GM18909 (cell line): ENCODE results near the gene MMP24.
"Not testable (repeated sequence)": the region's sequence is repeated elsewhere in the genome, so short reads cannot be mapped to it uniquely, and the experiment has no call there.

ENCODE experiments used
- ATAC-seq: cut with Tn5 transposase; IDR thresholded peaks from one replicate; pipeline ENCODE4 v1.9.1; 2021; ENCODE audit warnings: mild to moderate bottlenecking; ENCODE audit not compliant: unreplicated experiment, poor library complexity

MMP24 gene

DNA sequence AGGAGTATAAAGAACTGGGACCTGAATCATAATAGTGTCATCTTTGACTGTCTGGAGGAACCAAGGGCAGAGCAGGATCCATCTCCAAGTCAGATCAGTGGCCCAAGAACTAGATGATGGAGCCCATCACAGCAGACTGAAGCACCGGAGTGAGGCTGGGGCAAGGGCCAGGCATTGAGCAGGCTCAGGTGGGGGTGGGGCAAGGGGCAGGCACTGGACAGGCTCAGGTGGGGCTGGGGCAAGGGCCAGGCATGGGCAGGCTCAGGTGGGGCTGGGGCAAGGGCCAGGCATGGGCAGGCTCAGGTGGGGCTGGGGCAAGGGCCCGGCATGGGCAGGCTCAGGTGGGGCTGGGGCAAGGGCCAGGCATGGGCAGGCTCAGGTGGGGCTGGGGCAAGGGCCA is 26.1 kb downstream of the MMP24 start:
- ATAC-seq = not testable (repeated sequence)

DNA sequence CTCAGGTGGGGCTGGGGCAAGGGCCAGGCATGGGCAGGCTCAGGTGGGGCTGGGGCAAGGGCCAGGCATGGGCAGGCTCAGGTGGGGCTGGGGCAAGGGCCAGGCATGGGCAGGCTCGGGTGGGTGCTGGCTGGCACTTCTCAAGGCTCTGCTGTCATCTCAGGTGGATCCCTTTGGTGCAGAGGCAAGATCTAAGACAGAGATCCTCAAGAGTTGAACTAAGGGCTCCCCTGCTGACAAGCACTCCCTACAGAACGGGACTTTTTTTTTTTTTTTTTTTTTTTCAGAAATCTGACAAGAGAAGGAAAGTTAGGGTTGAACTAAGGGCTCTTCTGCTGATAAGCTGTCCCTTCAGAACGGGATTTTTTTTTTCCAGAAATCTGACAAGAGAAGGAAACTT is 26.5 kb downstream of the MMP24 start:
- ATAC-seq = no peak

DNA sequence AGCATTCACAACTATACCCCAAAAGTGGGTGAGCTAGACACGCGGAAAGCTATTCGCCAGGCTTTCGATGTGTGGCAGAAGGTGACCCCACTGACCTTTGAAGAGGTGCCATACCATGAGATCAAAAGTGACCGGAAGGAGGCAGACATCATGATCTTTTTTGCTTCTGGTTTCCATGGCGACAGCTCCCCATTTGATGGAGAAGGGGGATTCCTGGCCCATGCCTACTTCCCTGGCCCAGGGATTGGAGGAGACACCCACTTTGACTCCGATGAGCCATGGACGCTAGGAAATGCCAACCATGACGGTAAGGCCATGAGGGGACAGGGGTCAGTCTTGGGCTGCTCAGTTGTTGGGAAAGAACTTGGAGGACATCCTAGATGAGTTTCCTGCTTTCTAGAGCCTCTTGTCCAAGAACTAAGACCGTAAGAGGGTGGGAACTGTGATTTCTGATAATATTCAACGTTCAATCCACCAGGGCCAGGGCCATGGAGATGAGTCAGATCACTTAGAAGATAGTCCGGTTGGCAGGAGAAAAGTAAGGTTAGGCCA is 28.0 kb downstream of the MMP24 start:
- no peak for ATAC-seq

DNA sequence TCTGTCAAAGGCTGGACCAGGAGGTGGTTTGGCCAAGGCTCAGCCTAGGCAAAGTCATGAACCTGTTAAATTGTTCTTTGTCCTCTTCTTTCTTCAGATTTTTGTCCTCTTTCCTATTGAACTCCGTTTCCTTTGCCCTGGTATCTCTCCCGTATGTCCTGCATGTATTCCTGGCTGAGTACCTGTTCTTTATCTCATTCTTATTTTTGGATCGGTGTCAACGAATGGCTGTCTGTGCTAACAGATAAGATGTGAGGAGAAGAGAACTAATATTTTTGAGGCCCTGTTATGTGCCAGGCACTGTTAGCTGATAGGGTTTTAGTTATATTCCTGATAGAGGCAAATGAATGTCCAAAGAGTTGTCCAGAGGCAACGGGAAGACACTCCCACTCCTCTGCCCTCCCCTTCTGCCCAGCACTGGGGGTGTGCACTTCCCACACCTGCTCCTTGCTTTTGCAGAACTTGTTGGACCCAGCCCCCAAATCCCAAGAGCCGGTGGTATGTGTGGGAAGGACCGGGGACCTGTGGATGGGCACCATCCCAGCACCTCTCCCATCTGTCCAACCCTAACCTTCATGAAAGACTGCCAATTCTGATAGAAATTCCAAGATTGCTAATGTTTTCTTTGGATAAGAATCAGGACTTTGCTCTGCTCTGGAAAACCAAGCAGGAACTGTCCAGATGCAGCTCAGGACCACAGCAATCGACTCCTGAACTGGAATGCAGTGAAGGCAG is 30.9 kb downstream of the MMP24 start:
- ATAC-seq = no peak

DNA sequence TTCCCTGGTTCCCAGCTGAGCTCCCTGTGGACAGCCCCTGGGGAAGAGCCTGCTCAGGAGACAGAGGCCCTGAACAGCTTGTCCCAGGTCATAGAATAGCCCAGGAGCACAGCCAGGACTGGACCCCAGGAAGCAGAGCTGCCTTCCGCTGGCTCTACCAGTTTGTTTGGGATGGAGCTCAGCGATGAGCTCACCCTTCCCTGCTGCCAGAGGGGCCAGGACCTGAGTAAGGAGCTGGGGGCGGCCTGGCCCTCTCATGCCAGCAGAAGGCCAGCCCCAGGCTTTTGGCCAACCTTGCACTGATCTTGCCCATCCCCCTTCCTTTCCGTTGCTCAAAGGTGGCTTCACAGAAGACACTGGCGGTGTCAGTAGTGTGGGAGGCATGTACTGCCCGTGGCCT is 33.9 kb downstream of the MMP24 start:
- no peak for ATAC-seq

DNA sequence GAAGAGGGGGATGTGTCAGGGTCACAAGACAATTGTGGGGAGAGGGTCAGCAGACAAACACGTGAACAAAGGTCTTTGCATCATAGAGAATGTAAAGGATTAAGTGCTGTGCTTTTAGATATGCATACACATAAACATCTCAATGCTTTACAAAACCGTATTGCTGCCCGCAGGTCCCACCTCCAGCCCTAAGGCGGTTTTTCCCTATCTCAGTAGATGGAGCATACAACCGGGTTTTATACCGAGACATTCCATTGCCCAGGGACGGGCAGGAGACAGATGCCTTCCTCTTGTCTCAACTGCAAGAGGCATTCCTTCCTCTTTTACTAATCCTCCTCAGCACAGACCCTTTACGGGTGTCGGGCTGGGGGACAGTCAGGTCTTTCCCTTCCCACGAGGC is 35.8 kb downstream of the MMP24 start:
- not testable (repeated sequence) for ATAC-seq

DNA sequence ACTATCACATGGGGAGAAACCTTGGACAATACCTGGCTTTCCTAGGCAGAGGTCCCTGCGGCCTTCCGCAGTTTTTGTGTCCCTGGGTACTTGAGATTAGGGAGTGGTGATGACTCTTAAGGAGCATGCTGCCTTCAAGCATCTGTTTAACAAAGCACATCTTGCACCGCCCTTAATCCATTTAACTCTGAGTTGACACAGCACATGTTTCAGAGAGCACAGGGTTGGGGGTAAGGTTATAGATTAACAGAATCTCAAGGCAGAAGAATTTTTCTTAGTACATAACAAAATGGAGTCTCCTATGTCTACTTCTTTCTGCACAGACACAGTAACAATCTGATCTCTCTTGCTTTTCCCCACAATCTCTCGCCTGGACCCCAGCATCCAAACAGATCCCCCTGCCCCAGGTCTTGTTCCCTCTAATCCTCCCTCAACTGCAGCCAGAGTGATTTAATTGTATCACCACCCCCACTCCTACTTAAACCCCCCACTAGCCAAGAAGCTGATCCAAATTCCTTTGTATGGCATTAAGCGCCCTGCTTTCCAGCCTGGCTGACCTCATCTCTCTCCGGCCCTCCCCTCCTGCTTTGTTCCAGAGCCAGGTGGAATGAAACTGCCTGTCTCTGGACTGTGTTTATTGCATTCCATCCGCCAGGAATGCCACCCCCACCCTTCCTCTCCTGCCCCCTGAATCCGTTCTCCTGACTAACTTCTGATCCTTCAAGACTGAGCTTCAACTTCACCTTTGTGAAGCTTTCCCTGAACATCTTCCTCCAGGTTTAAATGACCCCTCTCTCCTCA is 36.4 kb downstream of the MMP24 start:
- ATAC-seq = not testable (repeated sequence)

DNA sequence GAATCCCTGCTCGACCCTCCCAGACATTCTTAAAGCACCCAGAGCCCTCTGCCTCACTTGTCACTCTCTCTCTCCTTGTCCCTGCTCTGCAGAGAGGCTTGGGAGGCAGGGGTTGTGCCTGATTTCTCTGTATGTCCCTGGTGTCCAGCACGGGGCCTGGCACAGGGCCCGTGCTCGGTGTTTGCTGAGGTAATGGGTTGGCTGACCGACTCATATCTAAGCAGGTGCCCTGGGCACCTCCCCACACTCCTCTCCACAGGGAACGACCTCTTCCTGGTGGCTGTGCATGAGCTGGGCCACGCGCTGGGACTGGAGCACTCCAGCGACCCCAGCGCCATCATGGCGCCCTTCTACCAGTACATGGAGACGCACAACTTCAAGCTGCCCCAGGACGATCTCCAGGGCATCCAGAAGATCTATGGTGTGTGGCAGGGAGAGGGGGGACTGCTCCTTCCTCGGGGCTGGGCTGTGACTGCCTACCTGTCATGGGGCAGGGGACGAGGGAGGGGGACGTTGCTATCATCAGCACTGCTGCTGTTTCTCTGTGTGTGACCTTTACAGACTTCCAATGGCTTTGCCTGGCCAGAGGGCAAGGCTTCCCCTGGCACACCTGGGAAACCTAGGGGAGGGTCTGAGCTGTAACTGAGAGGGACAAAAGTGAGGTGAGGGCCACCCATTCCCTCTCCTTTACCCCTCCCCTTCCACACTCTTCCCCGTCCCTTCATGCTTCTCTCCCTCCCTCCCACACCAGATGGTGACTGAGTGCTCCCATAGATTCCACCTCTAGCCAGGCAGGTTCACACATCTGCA is 37.2 kb downstream of the MMP24 start:
- ATAC-seq = no peak

DNA sequence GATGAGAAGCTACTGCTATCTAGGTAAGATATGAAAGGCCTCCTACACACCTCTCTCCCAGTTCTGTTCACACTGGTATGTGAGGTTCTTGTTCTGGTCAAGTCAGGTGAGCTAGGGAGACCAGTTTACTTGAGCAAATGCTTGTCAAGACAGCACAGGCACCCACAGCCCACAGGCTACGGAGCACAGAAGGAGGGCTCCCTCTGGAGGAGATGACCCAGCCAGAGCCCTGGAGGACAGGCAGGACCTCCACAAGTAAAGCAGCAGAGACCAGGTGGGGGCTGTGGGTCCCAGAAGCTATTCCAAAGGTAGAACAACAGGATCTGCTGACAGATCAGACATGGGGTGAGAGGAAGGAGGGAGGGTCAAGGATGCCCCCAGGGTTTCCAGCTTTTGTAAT is 38.3 kb downstream of the MMP24 start:
- no peak for ATAC-seq

DNA sequence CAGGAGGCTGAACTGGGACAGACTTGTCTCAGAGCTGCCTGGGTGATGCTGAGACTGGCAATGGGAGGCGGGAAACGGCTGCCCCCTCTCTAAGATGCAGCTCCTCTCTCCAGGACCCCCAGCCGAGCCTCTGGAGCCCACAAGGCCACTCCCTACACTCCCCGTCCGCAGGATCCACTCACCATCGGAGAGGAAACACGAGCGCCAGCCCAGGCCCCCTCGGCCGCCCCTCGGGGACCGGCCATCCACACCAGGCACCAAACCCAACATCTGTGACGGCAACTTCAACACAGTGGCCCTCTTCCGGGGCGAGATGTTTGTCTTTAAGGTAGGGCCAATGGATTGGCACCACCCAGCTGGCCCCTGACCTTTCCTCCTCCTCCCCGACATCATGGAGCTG is 40.6 kb downstream of the MMP24 start:
- ATAC-seq = no peak

DNA sequence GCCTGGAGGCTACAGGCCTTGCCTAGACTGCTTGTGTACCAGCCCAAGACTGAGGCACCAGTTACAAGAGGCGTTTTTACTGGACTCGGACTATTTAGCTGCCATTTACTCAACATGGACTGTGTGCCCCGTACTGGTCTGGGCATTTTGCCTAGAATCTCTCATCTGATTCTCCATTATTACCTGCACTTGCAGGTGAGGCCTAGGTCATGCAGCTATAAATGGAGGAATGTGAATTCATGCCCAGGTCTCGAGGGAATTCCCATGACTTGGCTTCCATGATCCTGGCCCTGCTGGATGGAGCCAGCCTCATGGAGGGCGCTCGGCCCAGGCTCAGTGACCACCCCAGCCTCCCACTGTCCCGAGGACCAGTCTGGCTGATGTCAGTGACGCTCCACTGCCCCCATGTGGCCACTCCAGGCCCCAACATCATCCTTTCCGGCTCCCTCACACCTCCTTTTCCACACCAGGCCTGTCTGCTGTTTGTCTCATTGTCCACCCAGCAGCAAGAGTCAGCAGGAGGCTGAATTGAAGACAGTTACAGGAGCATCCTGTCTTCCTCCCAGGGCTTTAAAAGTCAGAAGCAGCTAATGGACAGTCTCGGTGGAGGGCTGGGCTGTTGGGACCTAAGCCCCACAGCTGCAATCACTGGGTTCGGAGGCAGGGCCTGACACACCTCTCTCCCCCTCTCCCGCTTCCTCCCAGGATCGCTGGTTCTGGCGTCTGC is 42.7 kb downstream of the MMP24 start:
- no peak for ATAC-seq

DNA sequence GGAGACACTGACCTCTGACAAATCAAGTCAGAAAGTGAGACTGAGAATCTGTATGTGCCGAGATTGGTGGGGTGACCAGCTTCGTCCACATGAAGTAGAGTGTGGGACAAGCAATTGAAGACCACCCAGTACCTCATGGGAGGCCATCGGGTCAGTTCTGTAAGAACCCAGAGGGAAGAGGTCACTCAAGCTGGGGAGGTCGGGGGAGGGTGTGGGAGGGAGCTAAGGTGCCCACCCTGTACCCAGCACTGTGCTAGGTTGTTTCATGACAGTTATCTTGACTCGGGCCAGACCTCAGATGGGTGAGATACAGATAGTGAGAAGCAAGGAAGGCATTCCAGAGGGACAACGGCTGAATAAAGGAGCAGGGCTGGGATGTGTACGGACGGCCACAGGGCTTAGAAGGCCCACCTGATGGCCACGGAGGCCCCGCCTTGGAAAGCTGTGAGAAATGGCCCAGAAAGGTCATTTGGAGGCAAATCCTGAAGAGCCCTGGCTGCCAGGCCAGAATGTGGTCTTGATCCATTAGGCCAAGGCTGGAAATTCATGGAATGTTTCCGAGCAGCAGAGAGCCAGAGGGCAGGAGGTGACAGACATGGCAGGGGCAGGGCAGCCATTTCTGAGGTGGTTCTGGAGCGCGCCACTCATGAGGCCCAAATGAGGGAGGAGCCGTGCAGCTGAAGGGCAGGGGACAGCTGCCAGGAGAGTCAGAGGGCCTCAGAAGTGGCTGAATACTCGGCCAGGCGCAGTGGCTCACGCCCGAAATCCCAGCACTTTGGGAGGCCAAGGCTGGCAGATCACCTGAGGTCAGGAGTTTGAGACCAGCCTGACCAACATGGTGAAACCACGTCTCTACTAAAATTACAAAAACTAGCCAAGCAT is 43.8 kb downstream of the MMP24 start:
- no peak for ATAC-seq

DNA sequence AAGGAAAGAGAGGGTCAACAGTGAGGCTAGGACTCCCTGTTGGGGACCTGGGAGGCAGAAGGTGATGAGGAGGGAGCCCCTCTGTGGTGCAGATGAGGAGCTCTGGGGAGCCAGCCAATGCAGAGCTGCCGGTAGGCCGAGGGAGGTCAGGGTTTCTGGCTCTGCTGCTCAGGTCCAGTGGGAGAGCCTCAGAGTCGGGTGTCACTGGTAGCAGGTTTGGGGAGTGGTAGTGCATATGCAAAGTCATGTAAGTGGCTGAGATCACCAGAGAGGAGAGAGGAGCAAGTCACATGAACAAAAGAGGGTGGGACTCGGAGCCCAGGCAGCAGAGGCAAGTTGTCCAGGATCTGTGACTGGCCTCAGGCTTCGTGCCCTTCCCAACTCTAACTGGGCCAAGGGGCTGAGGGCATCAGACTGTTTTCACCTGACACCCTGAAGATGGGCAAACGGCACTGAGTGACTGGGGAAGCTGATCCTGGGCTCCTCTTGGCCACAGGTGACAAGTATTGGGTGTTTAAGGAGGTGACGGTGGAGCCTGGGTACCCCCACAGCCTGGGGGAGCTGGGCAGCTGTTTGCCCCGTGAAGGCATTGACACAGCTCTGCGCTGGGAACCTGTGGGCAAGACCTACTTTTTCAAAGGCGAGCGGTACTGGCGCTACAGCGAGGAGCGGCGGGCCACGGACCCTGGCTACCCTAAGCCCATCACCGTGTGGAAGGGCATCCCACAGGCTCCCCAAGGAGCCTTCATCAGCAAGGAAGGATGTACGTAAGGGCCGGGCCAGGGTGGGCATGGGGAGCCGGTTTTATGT is 44.8 kb downstream of the MMP24 start:
- ATAC-seq = no peak

DNA sequence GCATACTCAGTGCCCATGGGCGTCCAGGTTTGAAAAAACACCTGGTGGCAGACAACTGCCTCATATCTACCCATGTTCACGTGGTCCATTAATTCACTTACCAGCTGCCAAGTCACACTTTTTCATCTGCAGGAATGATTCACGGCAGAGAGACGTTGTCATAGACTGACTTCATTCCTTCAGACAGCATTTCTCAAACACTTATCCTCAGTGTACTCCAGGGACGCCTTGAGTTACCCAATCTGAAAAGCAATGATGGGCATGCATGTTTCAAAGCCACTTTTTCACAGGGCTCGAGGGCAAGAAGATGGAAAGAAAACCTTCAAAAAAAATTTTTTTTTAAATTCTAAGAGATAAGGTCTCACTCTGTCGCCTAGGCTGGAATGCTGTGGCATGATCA is 45.4 kb downstream of the MMP24 start:
- ATAC-seq = no peak

DNA sequence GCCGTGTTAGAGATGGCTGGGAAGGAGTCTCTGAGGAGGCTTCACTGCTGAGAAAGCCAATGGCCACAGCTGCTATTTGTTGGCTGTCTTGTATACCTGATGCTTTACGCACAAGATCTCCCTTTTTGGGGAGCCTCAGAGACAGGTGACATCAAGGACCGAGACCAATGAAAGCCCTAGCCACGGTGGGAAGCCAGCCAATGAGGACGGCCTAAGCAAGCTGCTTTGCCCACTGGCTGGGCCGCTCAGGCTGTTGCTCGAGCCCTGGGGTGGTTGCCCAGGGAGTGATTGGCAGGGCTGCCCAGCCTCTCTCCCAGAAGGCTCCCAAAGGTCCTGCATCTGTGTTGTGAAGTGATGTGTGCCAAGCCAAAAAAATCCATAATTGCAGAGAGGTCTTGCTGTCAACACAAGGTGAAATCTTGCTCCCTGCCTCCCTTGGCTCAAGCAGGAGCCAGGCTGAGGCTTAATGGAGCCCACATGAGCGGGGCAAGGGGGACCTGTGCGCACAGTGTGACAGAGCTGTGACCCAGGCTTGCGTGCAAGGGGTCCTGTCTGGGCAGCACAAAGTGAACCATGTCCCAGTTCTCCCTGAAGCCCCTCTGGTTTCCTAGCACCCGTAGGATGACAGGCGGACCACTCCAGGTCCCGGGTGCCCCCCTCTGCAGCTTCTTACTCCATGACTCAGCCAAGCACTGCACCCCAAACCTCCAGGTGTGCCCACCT is 47.1 kb downstream of the MMP24 start:
- no peak for ATAC-seq

DNA sequence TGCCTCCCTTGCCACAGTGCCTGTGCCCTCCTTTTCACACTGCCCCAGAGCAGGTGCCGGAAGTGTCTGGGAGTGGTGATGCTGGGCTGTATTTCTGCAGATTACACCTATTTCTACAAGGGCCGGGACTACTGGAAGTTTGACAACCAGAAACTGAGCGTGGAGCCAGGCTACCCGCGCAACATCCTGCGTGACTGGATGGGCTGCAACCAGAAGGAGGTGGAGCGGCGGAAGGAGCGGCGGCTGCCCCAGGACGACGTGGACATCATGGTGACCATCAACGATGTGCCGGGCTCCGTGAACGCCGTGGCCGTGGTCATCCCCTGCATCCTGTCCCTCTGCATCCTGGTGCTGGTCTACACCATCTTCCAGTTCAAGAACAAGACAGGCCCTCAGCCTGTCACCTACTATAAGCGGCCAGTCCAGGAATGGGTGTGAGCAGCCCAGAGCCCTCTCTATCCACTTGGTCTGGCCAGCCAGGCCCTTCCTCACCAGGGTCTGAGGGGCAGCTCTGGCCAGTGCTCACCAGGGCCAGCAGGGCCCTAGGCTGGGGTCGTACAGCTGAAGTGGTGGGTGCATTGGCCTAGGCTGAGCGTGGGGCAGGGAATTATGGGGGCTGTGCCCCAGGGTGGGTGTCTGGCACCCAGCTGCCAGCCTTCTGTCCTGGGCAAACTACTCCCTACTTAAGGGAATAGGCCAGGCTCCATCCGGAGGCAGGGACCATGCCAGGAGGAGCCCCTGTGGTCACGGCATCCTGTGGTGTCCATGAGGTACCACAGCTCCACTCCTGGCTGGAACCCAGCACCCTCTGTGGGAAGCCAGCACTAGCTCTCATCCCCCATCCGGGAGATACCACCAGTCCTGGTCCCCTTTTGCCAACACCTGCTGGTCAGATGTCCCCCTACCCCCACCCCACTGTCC is 47.9 kb downstream of the MMP24 start:
- no peak for ATAC-seq
